Measurements from ENCODE around the gene SKI.

Gene SKI

GRCh38 chr1:2209400-2210083 is 18.6 kb upstream of the SKI start:
- no peak for DNase-seq (ENCODE audit: low read depth)

GRCh38 chr1:2210084-2210653 is 17.9 kb upstream of the SKI start:
- no peak for DNase-seq (ENCODE audit: low read depth)

- DNase-seq (ENCODE audit: low read depth), result no peak
Measured at GRCh38 chr1:2210786-2211185, 17.3 kb upstream of the SKI start.

GRCh38 chr1:2212274-2212531 is 15.9 kb upstream of the SKI start:
- DNase-seq (ENCODE audit: low read depth), result no peak

GRCh38 chr1:2212532-2213491 is 15.3 kb upstream of the SKI start:
- DNase-seq (ENCODE audit: low read depth), result no peak

- DNase-seq (ENCODE audit: low read depth), result no peak
Measured at GRCh38 chr1:2213576-2214505, 14.3 kb upstream of the SKI start.

GRCh38 chr1:2214541-2215241 is 13.4 kb upstream of the SKI start:
- DNase-seq (ENCODE audit: low read depth), result no peak

- no peak for DNase-seq (ENCODE audit: low read depth)
Measured at GRCh38 chr1:2215329-2215728, 12.8 kb upstream of the SKI start.

- DNase-seq (ENCODE audit: low read depth), result no peak
Measured at GRCh38 chr1:2215909-2216766, 12.0 kb upstream of the SKI start.

- no peak for DNase-seq (ENCODE audit: low read depth)
Measured at GRCh38 chr1:2216767-2217058, 11.4 kb upstream of the SKI start.

GRCh38 chr1:2221271-2221670 is 6.8 kb upstream of the SKI start:
- DNase-seq (ENCODE audit: low read depth), result no peak

- DNase-seq (ENCODE audit: low read depth), result no peak
Measured at GRCh38 chr1:2224170-2224584, 3.9 kb upstream of the SKI start.

- no peak for DNase-seq (ENCODE audit: low read depth)
Measured at GRCh38 chr1:2224631-2225428, 3.3 kb upstream of the SKI start.

- DNase-seq (ENCODE audit: low read depth), result no peak
Measured at GRCh38 chr1:2226525-2227345, 1.4 kb upstream of the SKI start.

- DNase-seq (ENCODE audit: low read depth), result peak; percentile 84
Measured at GRCh38 chr1:2227346-2228156, 568 bp upstream of the SKI start.

GRCh38 chr1:2228694-2229036 is 546 bp downstream of the SKI start:
- no peak for DNase-seq (ENCODE audit: low read depth)

GRCh38 chr1:2229037-2229864 is 1.1 kb downstream of the SKI start:
- DNase-seq (ENCODE audit: low read depth), result peak; percentile 27

Measured in stimulated activated CD8-positive, alpha-beta memory T cell treated with anti-CD3 and anti-CD28 coated beads, Interleukin-12 subunit alpha, Interleukin-12 subunit beta, amount 100 ng/mL, for 1 hour (primary cell).